ENCODE measurements around the gene DSCAML1. TPM values are rescaled to one million over a fixed set of nuclear protein-coding genes. Genes with fewer than 3 reads are reported as not detected.
A peak's percentile ranks its signal among the peaks of the same experiment; 100 is the strongest.

The DSCAML1 gene
- total and polyA plus RNA-seq, 4 experiments from 2014 or later, result 1.00 to 1.0 TPM; not detected in 2

DNA sequence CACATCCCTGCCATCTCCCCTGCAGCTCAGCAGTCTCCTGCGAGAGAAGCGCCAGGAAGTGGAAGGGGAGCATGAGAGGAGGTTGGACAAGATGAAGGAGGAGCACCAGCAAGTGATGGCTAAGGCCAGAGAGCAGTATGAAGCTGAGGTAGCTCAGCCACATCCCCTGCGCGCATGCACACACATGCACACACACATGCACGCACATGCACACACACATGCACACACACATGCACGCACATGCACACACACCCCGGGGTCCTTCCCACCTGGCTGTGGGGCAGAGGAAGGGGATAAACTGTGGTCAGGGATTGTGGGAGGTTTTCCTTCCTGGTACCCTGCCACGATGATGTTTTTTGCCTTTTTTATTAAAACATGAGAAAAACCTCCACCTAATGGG lies 404.0 kb downstream of the DSCAML1 start:
- ChIA-PET CTCF (ENCODE audit: partially characterized antibody) (interaction anchor here (1.1 to 1.2 kb wide), 2 partner anchors 33 to 34 kb away, joined by 3 read pairs; no protein-coding TSS in a partner anchor), POLR2A (ENCODE audit: partially characterized antibody) (no interaction called here)
- Mint-ChIP-seq H3K4me3 (no peak overlapping the region), H3K36me3 (peaks cover 85% of the 10 kb centered on the region in 2 donors), H3K27ac (peak overlapping the region in 1 of 7 donors; percentile 52), H3K4me1 (peaks cover 0 to 5% (median 0%) of the 10 kb centered on the region in 4 donors), H3K27me3 (no peaks in the 10 kb centered on the region), H3K9me3 (peaks cover 0 to 7% (median 2%) of the 10 kb centered on the region in 8 donors)
- intact Hi-C loops (cut with micrococcal nuclease), result no loop called here
- Histone ChIP-seq H3K4me1 (ENCODE audit: insufficient read depth, low read length) (no peaks in the 10 kb centered on the region), H3K27me3 (ENCODE audit: insufficient read depth, low read length) (no peaks in the 10 kb centered on the region), H3K27ac (ENCODE audit: low read depth, low read length) (no peak overlapping the region), H3K9me3 (ENCODE audit: control insufficient read depth in 1 of 2, low read length in 2 of 2) (no peaks in the 10 kb centered on the region), H3K36me3 (ENCODE audit: insufficient read depth, low read length) (peaks cover 38% of the 10 kb centered on the region), H3K4me3 (ENCODE audit: low read length in 2 of 2) (no peak overlapping the region)
- no peak for DNase-seq

- intact Hi-C loops (cut with micrococcal nuclease), result no loop called here
- peaks cover 36% of the 10 kb centered on the region for H3K36me3 ChIP-seq (ENCODE audit: insufficient read depth, low read length)
- peaks cover 0 to 5% (median 0%) of the 10 kb centered on the region in 4 donors for H3K4me1 Mint-ChIP-seq
Measured at GRCh38 chr11:117392001-117392690, 404.9 kb downstream of the DSCAML1 start.

DNA sequence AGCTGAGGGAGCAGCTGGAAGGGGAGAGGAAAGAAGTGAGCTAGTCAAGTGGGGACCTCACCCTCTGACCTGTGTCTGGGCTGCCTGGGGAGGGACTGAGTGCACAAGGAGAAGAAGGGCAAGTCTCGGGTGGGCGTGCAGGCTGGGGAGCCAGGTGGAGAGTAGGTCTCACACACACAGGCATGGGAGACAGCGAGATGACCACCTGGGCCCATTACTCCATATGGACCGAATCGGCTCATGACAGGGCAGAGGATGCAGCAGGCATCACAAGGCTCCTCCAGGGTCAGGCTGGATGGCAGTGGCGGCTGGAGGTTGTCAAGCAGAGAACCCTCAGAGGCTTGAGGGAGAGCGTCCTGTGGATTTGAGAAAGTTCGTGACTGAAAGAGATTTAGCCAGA lies 405.8 kb downstream of the DSCAML1 start:
- ChIA-PET CTCF (ENCODE audit: partially characterized antibody) (no interaction called here), POLR2A (ENCODE audit: partially characterized antibody) (no interaction called here)
- H3K36me3 Mint-ChIP-seq, result peaks cover 73 to 81% of the 10 kb centered on the region in 2 donors
- DNase-seq, result no peak
- no peaks in the 10 kb centered on the region for H3K27me3 Mint-ChIP-seq
- no peak overlapping the region for H3K4me3 ChIP-seq (ENCODE audit: low read length in 2 of 2)
- no peaks in the 10 kb centered on the region for H3K27me3 ChIP-seq (ENCODE audit: insufficient read depth, low read length)
- peak overlapping the region in 1 of 7 donors; percentile 72 for H3K27ac Mint-ChIP-seq
- H3K27ac ChIP-seq (ENCODE audit: low read depth, low read length), result no peak overlapping the region
- H3K4me1 ChIP-seq (ENCODE audit: insufficient read depth, low read length), result no peaks in the 10 kb centered on the region
- intact Hi-C loops (cut with micrococcal nuclease), result no loop called here
- H3K4me3 Mint-ChIP-seq, result no peak overlapping the region
- peaks cover 26% of the 10 kb centered on the region for H3K36me3 ChIP-seq (ENCODE audit: insufficient read depth, low read length)
- H3K4me1 Mint-ChIP-seq, result peaks cover 0 to 5% (median 0%) of the 10 kb centered on the region in 4 donors
- H3K9me3 Mint-ChIP-seq, result no peaks in the 10 kb centered on the region
- H3K9me3 ChIP-seq (ENCODE audit: control insufficient read depth in 1 of 2, low read length in 2 of 2), result no peaks in the 10 kb centered on the region

More at GRCh38 chr11:117392001-117392690, 404.9 kb downstream of the DSCAML1 start:
- Mint-ChIP-seq H3K27ac (no peak overlapping the region), H3K4me3 (no peak overlapping the region), H3K9me3 (peaks cover 0 to 2% (median 0%) of the 10 kb centered on the region in 8 donors), H3K36me3 (peaks cover 76 to 81% of the 10 kb centered on the region in 2 donors), H3K27me3 (no peaks in the 10 kb centered on the region)
- POLR2A ChIA-PET (ENCODE audit: partially characterized antibody), result no interaction called here
- CTCF ChIA-PET (ENCODE audit: partially characterized antibody), result interaction anchor here (1.2 kb wide), 1 partner anchor 35 kb away, joined by 3 read pairs; no protein-coding TSS in a partner anchor
- no peaks in the 10 kb centered on the region for H3K9me3 ChIP-seq (ENCODE audit: control insufficient read depth in 1 of 2, low read length in 2 of 2)
- H3K27ac ChIP-seq (ENCODE audit: low read depth, low read length), result no peak overlapping the region
- no peaks in the 10 kb centered on the region for H3K4me1 ChIP-seq (ENCODE audit: insufficient read depth, low read length)
- no peak overlapping the region for H3K4me3 ChIP-seq (ENCODE audit: low read length in 2 of 2)
- no peaks in the 10 kb centered on the region for H3K27me3 ChIP-seq (ENCODE audit: insufficient read depth, low read length)
- DNase-seq, result no peak

GRCh38 chr11:117390743-117391142 lies 406.3 kb downstream of the DSCAML1 start:
- Histone ChIP-seq H3K9me3 (ENCODE audit: control insufficient read depth in 1 of 2, low read length in 2 of 2) (no peaks in the 10 kb centered on the region), H3K4me3 (ENCODE audit: low read length in 2 of 2) (no peak overlapping the region), H3K27ac (ENCODE audit: low read depth, low read length) (no peak overlapping the region), H3K36me3 (ENCODE audit: insufficient read depth, low read length) (peaks cover 26% of the 10 kb centered on the region), H3K4me1 (ENCODE audit: insufficient read depth, low read length) (no peaks in the 10 kb centered on the region), H3K27me3 (ENCODE audit: insufficient read depth, low read length) (no peaks in the 10 kb centered on the region)
- Mint-ChIP-seq H3K9me3 (no peaks in the 10 kb centered on the region), H3K27me3 (no peaks in the 10 kb centered on the region), H3K4me3 (no peak overlapping the region), H3K36me3 (peaks cover 72 to 81% of the 10 kb centered on the region in 2 donors), H3K4me1 (peaks cover 0 to 5% (median 0%) of the 10 kb centered on the region in 4 donors), H3K27ac (peak overlapping the region in 1 of 7 donors; percentile 72)
- intact Hi-C loops (cut with micrococcal nuclease), result no loop called here
- ChIA-PET POLR2A (ENCODE audit: partially characterized antibody) (no interaction called here), CTCF (ENCODE audit: partially characterized antibody) (no interaction called here)
- no peak for DNase-seq

DNA sequence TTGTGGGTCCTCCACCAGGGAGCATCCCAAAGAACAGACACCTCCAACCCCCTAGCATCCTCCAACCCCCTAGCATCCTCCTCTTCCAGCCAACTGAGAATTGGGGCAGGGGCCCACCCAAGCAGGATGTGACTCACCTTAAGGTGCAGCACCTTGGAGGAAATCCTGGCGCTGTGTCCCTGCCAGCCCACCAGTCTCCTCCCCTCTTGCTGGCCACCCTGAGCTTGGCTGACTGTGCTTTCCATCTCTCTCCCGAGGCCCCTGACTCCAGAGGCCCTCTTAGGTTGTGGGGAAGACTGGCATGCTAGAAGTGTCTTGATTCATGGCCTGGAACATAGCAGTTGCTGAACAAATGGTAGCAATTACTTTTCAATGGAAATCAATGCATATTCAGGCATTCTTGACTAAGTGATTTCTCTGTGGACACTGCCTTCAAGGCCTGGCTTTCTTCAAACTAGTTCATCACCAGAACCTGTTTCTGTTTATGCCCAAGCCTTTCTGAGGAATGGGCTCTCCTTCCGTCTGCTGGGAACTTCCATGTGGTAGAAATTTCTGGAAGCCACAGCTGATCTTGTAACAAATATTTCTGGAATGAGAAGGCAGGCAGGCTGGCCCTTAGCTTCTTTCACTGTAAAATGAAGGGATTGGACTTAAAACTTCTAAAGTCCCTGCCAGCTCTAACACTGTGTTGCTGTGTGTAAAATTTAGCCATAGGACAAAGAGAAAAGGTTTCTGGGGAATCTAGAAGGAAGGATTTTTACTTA lies 408.8 kb downstream of the DSCAML1 start:
- POLR2A ChIA-PET (ENCODE audit: partially characterized antibody), result no interaction called here

GRCh38 chr11:117385906-117386305 lies 411.1 kb downstream of the DSCAML1 start:
- Mint-ChIP-seq H3K27me3 (no peaks in the 10 kb centered on the region), H3K4me1 (peaks cover 0 to 5% (median 0%) of the 10 kb centered on the region in 4 donors), H3K9me3 (no peaks in the 10 kb centered on the region), H3K27ac (no peak overlapping the region), H3K4me3 (no peak overlapping the region), H3K36me3 (peaks cover 68 to 71% of the 10 kb centered on the region in 2 donors)
- H3K9me3 ChIP-seq (ENCODE audit: control insufficient read depth in 1 of 2, low read length in 2 of 2), result no peaks in the 10 kb centered on the region
- H3K36me3 ChIP-seq (ENCODE audit: insufficient read depth, low read length), result peaks cover 1% of the 10 kb centered on the region
- no peak overlapping the region for H3K4me3 ChIP-seq (ENCODE audit: low read length in 2 of 2)
- CTCF ChIA-PET (ENCODE audit: partially characterized antibody), result interaction anchor here (1.5 kb wide), 1 partner anchor 40 kb away, joined by 5 read pairs; no protein-coding TSS in a partner anchor
- no peaks in the 10 kb centered on the region for H3K27me3 ChIP-seq (ENCODE audit: insufficient read depth, low read length)
- H3K27ac ChIP-seq (ENCODE audit: low read depth, low read length), result no peak overlapping the region
- no peaks in the 10 kb centered on the region for H3K4me1 ChIP-seq (ENCODE audit: insufficient read depth, low read length)
- no peak for DNase-seq
- intact Hi-C loops (cut with micrococcal nuclease), result no loop called here
- POLR2A ChIA-PET (ENCODE audit: partially characterized antibody), result no interaction called here

More for the DNA sequence above, 408.8 kb downstream of the DSCAML1 start:
- no peak overlapping the region for H3K4me3 ChIP-seq (ENCODE audit: low read length in 2 of 2)
- no peak overlapping the region for H3K27ac ChIP-seq (ENCODE audit: low read depth, low read length)
- DNase-seq, result no peak
- peaks cover 0 to 5% (median 0%) of the 10 kb centered on the region in 4 donors for H3K4me1 Mint-ChIP-seq
- CTCF ChIA-PET (ENCODE audit: partially characterized antibody), result no interaction called here
- no peaks in the 10 kb centered on the region for H3K27me3 ChIP-seq (ENCODE audit: insufficient read depth, low read length)
- no peaks in the 10 kb centered on the region for H3K9me3 ChIP-seq (ENCODE audit: control insufficient read depth in 1 of 2, low read length in 2 of 2)
- intact Hi-C loops (cut with micrococcal nuclease), result no loop called here
- H3K27me3 Mint-ChIP-seq, result no peaks in the 10 kb centered on the region
- H3K36me3 ChIP-seq (ENCODE audit: insufficient read depth, low read length), result peaks cover 17% of the 10 kb centered on the region
- H3K4me3 Mint-ChIP-seq, result no peak overlapping the region
- no peaks in the 10 kb centered on the region for H3K4me1 ChIP-seq (ENCODE audit: insufficient read depth, low read length)
- no peaks in the 10 kb centered on the region for H3K9me3 Mint-ChIP-seq
- H3K36me3 Mint-ChIP-seq, result peaks cover 74 to 79% of the 10 kb centered on the region in 2 donors
- H3K27ac Mint-ChIP-seq, result no peak overlapping the region

- Histone ChIP-seq H3K27ac (ENCODE audit: low read depth, low read length) (no peak overlapping the region), H3K27me3 (ENCODE audit: insufficient read depth, low read length) (no peaks in the 10 kb centered on the region), H3K4me3 (ENCODE audit: low read length in 2 of 2) (no peak overlapping the region), H3K36me3 (ENCODE audit: insufficient read depth, low read length) (peaks cover 6% of the 10 kb centered on the region), H3K4me1 (ENCODE audit: insufficient read depth, low read length) (no peaks in the 10 kb centered on the region), H3K9me3 (ENCODE audit: control insufficient read depth in 1 of 2, low read length in 2 of 2) (no peaks in the 10 kb centered on the region)
- no peak for DNase-seq
- CTCF ChIA-PET (ENCODE audit: partially characterized antibody), result interaction anchor here (1.5 kb wide), 1 partner anchor 41 kb away, joined by 5 read pairs; no protein-coding TSS in a partner anchor
- peaks cover 68 to 71% of the 10 kb centered on the region in 2 donors for H3K36me3 Mint-ChIP-seq
- intact Hi-C loops (cut with micrococcal nuclease), result no loop called here
- H3K9me3 Mint-ChIP-seq, result no peaks in the 10 kb centered on the region
- H3K4me1 Mint-ChIP-seq, result peaks cover 0 to 5% (median 0%) of the 10 kb centered on the region in 4 donors
- H3K27ac Mint-ChIP-seq, result peak overlapping the region in 2 of 7 donors; percentile 29 to 80
- no peak overlapping the region for H3K4me3 Mint-ChIP-seq
- no peaks in the 10 kb centered on the region for H3K27me3 Mint-ChIP-seq
- POLR2A ChIA-PET (ENCODE audit: partially characterized antibody), result no interaction called here
Measured at GRCh38 chr11:117385471-117385870, 411.5 kb downstream of the DSCAML1 start.
